ENCODE data around the gene CHRM2. TPM values are rescaled to one million over a fixed set of nuclear protein-coding genes. Genes with fewer than 3 reads are reported as not detected.

Gene CHRM2
- total RNA-seq, 1 experiment from 2014 or later: not detected

GRCh38 chr7:137025469-137026175 lies 157.2 kb downstream of the CHRM2 start:
- Histone ChIP-seq H3K79me2 (ENCODE audit: insufficient read depth, low read length) (no peaks in the 10 kb centered on the region), H2AFZ (ENCODE audit: low read depth, low read length, poor library complexity, severe bottlenecking) (no peak overlapping the region), H3K9me2 (ENCODE audit: insufficient read depth) (no peaks in the 10 kb centered on the region), H3K4me2 (ENCODE audit: low read length) (no peak overlapping the region), H3K27ac (ENCODE audit: low read depth, low read length) (no peak overlapping the region), H3K36me3 (ENCODE audit: control insufficient read depth in 1 of 2, insufficient read depth in 2 of 2, low read length in 2 of 2) (no peaks in the 10 kb centered on the region), H3K9me3 (ENCODE audit: control insufficient read depth in 1 of 2, insufficient read depth in 1 of 2, low read depth in 1 of 2, low read length in 2 of 2) (peaks cover 3 to 19% of the 10 kb centered on the region in 2 experiments; a peak in 2 of 4 replicates), H3K27me3 (ENCODE audit: insufficient read depth, low read length) (no peaks in the 10 kb centered on the region), H3K4me3 (replicated peaks in 1 of 2; ENCODE audit: low read depth in 1 of 2, low read length in 2 of 2) (no peak overlapping the region), H4K20me1 (ENCODE audit: insufficient read depth) (no peaks in the 10 kb centered on the region), H3K4me1 (ENCODE audit: control insufficient read depth in 1 of 2, insufficient read depth in 2 of 2, low read length in 2 of 2) (no peaks in the 10 kb centered on the region), H3K9ac (ENCODE audit: low read length) (no peak overlapping the region)
- intact Hi-C loops (cut with micrococcal nuclease): no loop called here
- POLR2A ChIA-PET: no interaction called here
- CTCF ChIA-PET: no interaction called here
- RAD21 ChIA-PET (ENCODE audit: low non-redundant PET in 1 of 2, low total read pairs in 2 of 2, uncharacterized antibody in 2 of 2, unreplicated experiment in 2 of 2): no interaction called here
- DNase-seq (ENCODE audit: low read depth, low spot score) (no peak), ATAC-seq (no peak)
- TF ChIP-seq ATF3 (IDR thresholded peaks at IDR 0.05) (no peak), SRF (IDR thresholded peaks at IDR 0.05; ENCODE audit: low read depth) (no peak), SIN3A (IDR thresholded peaks at IDR 0.05; ENCODE audit: low read depth) (no peak), POLR2A (IDR thresholded peaks at IDR 0.05; ENCODE audit: borderline replicate concordance, extremely low read depth, insufficient read depth, insufficient read length) (no peak), ZBTB33 (IDR thresholded peaks at IDR 0.05; ENCODE audit: extremely low read depth, insufficient replicate concordance, low read length) (no peak), EZH2 (IDR thresholded peaks at IDR 0.05) (no peak), ZNF274 (IDR thresholded peaks at IDR 0.05; ENCODE audit: low read depth, low read length) (no peak), MAX (IDR thresholded peaks at IDR 0.05) (no peak), REST (IDR thresholded peaks at IDR 0.05; ENCODE audit: low read depth) (no peak), CTCF (IDR thresholded peaks at IDR 0.05 in 2 of 3, conservative IDR thresholded peaks at IDR 0.05 in 1 of 3; ENCODE audit: borderline replicate concordance in 1 of 3, insufficient read depth in 1 of 3, low read depth in 2 of 3, low read length in 2 of 3) (no peak), FOSL1 (IDR thresholded peaks at IDR 0.05; ENCODE audit: low read depth) (no peak), JUND (IDR thresholded peaks at IDR 0.05) (no peak)
- BruUV-seq (replicated peaks): no TSS peak
